K562 (cell line): ENCODE measurements around the gene TCF7. TPM values are rescaled to one million over a fixed set of nuclear protein-coding genes. Genes with fewer than 3 reads are reported as not detected.

Experiments
- ATAC-seq: fragments of 200-7000 bp; cut with Tn5 transposase; 3 replicates; pipeline ENCODE4 v1.9.1; 2020; ENCODE audit warnings: moderate library complexity
- BruUV-seq: library from RNA; stranded (reverse); fragments of 400-500 nt; replicated peaks from 2 replicates; lab custom pipeline; 2021; lab: Mats Ljungman, UMichigan
- CTCF ChIA-PET: fragments of 300-600 bp; formaldehyde crosslinking; extraction: SDS; loops from one replicate; lab custom pipeline; 2021; ENCODE audit warnings: low intra/inter-chr PET ratio; lab: Yijun Ruan, JAX
- POLR2A ChIA-PET: fragments of 300-600, 350-650 bp; sonication (Branson Sonifier 250); formaldehyde crosslinking; extraction: SDS; loops from one replicate; lab custom pipeline; 2021; ENCODE audit warnings: antibody characterized with exemption, inconsistent platforms; lab: Yijun Ruan, JAX
- DNase-seq, 4 experiments: peaks; one replicate each; pipeline versions ENCODE4 v3.0.0 to v3.0.0-alpha.2; 2011 to 2018; ENCODE audit warnings: low spot score in 3 of 4, mixed read lengths in 3 of 4; ENCODE audit errors: extremely low read depth in 1 of 4
- FAIRE-seq: peaks from 2 replicates; lab custom pipeline; 2011; peaks lifted over from hg19 to GRCh38; lab: Jason Lieb, UNC
- H2AFZ ChIP-seq: 2 replicates; pipeline ENCODE4 v1.6.0; 2011; ENCODE audit warnings: low read depth, low read length, control low read depth, inconsistent platforms
- H3K27ac ChIP-seq: fragments of 200-600 bp; 3 replicates; pipeline ENCODE4 v1.8.0; 2011; ENCODE audit warnings: low read depth, mild to moderate bottlenecking, control low read depth, inconsistent platforms, low read length, moderate library complexity, mixed read lengths; ENCODE audit errors: extremely low read depth
- H3K27me3 ChIP-seq, 2 experiments: fragments of 300-600 bp in 1 of 2; 2 replicates in 1 of 2; 3 replicates in 1 of 2; pipeline versions ENCODE4 v1.6.0 to v1.8.0; 2011; ENCODE audit warnings: inconsistent platforms in 2 of 2, low read length in 2 of 2, mild to moderate bottlenecking in 1 of 2, mixed read lengths in 1 of 2, moderate library complexity in 1 of 2; ENCODE audit not compliant: control insufficient read depth in 2 of 2, insufficient read depth in 2 of 2
- H3K36me3 ChIP-seq: fragments of 300-600 bp; 3 replicates; pipeline ENCODE4 v1.8.0; 2011; ENCODE audit warnings: mild to moderate bottlenecking, low read length, inconsistent platforms; ENCODE audit not compliant: control insufficient read depth, insufficient read depth
- H3K4me1 ChIP-seq, 2 experiments: fragments of 200-600 bp in 1 of 2; replicated peaks in 1 of 2; 2 replicates in 1 of 2; 3 replicates in 1 of 2; pipeline versions ENCODE4 v1.5.1 to v1.8.0; 2011; ENCODE audit warnings: inconsistent platforms in 2 of 2, low read length in 2 of 2, mild to moderate bottlenecking in 1 of 2, mixed read lengths in 1 of 2, moderate library complexity in 1 of 2; ENCODE audit not compliant: control insufficient read depth in 2 of 2, insufficient read depth in 2 of 2
- H3K4me2 ChIP-seq: 2 replicates; pipeline ENCODE4 v1.6.1; 2011; ENCODE audit warnings: low read length, control low read depth, inconsistent platforms, mixed read lengths; ENCODE audit not compliant: insufficient read depth
- H3K4me3 ChIP-seq: fragments of 200-600 bp; sonication (generic), shearing (Covaris generic); 2 replicates; pipeline ENCODE4 v1.5.1; 2016; ENCODE audit warnings: control low read depth, inconsistent platforms
- H3K79me2 ChIP-seq: fragments of 200-600 bp; 3 replicates; pipeline ENCODE4 v1.8.0; 2011; ENCODE audit warnings: low read length, inconsistent platforms; ENCODE audit not compliant: control insufficient read depth, insufficient read depth
- H3K9ac ChIP-seq, 2 experiments: 2 replicates each; pipeline versions ENCODE4 v1.6.0 to v1.6.1; 2011; ENCODE audit warnings: low read depth in 2 of 2, low read length in 2 of 2, control low read depth in 1 of 2, inconsistent platforms in 1 of 2, mild to moderate bottlenecking in 1 of 2, mixed read lengths in 1 of 2; ENCODE audit not compliant: insufficient read depth in 1 of 2
- H3K9me1 ChIP-seq: one replicate; pipeline ENCODE4 v1.6.0; 2011; ENCODE audit warnings: inconsistent platforms, mild to moderate bottlenecking, low read length, moderate library complexity; ENCODE audit not compliant: control insufficient read depth, insufficient read depth
- H3K9me3 ChIP-seq: replicated peaks from 2 replicates; pipeline ENCODE4 v1.5.1; 2011; ENCODE audit warnings: low read depth, low read length, inconsistent platforms; ENCODE audit not compliant: control insufficient read depth, insufficient read depth
- H4K20me1 ChIP-seq: replicated peaks from 2 replicates; pipeline ENCODE4 v1.6.1; 2011; ENCODE audit warnings: low read length, inconsistent platforms, mixed read lengths; ENCODE audit not compliant: control insufficient read depth, insufficient read depth
- CHCHD3 ChIP-seq: fragments of 250-450 bp; sonication (Bioruptor Pico); IDR thresholded peaks from 2 replicates; pipeline ENCODE4 v2.1.2; 2022; ENCODE audit warnings: mild to moderate bottlenecking
- CHD2 ChIP-seq: IDR thresholded peaks from 2 replicates; pipeline ENCODE4 v1.6.1; 2011; ENCODE audit warnings: low read depth, low read length
- DMBX1 ChIP-seq: fragments of 250-450 bp; sonication (Bioruptor Pico); IDR thresholded peaks from 2 replicates; pipeline ENCODE4 v1.8.0; 2022; ENCODE audit warnings: inconsistent platforms, mild to moderate bottlenecking, moderate library complexity, borderline replicate concordance
- GMEB1 ChIP-seq: fragments of 250-450 bp; sonication (Bioruptor Pico); IDR thresholded peaks from 2 replicates; pipeline ENCODE4 v1.4.0; 2020; ENCODE audit warnings: mild to moderate bottlenecking
- MCM5 ChIP-seq: fragments of 450-650 bp; IDR thresholded peaks from 2 replicates; pipeline ENCODE4 v1.6.1; 2016; ENCODE audit warnings: low read depth
- NFRKB ChIP-seq: fragments of 450-650 bp; IDR thresholded peaks from 2 replicates; pipeline ENCODE4 v1.6.1; 2016; ENCODE audit warnings: low read depth
- POLR2G ChIP-seq: fragments of 200-400 bp; formaldehyde crosslinking; IDR thresholded peaks from 2 replicates; pipeline ENCODE4 v1.6.1; 2017; ENCODE audit warnings: low read depth, mild to moderate bottlenecking, antibody characterized with exemption, low read length, moderate library complexity
- SAFB2 ChIP-seq: fragments of 200-400 bp; formaldehyde crosslinking; IDR thresholded peaks from 2 replicates; pipeline ENCODE4 v1.6.1; 2018; ENCODE audit warnings: borderline replicate concordance, low read length, low read depth, moderate library complexity; ENCODE audit not compliant: severe bottlenecking
- SAP30 ChIP-seq: fragments of 200-600 bp; sonication (generic); IDR thresholded peaks from 2 replicates; pipeline ENCODE4 v1.6.1; 2012; ENCODE audit warnings: borderline replicate concordance, low read depth, mild to moderate bottlenecking, moderate library complexity, low read length, control low read depth, inconsistent platforms; ENCODE audit not compliant: insufficient read depth, poor library complexity, severe bottlenecking
- SLC30A9 ChIP-seq: fragments of 250-450 bp; sonication (Bioruptor Pico); IDR thresholded peaks from 2 replicates; pipeline ENCODE4 v1.8.0; 2022; ENCODE audit warnings: mild to moderate bottlenecking, moderate library complexity
- ZNF354B ChIP-seq: fragments of 250-450 bp; sonication (Bioruptor Pico); IDR thresholded peaks from 2 replicates; pipeline ENCODE4 v1.4.0; 2020
- ZNF830 ChIP-seq: fragments of 250-450 bp; sonication (Bioruptor Pico); IDR thresholded peaks from 2 replicates; pipeline ENCODE4 v1.5.0; 2021; ENCODE audit warnings: mild to moderate bottlenecking
- WGBS: fragments of 100-300 bp; shearing (Covaris generic); methylation state at CpG from one replicate; pipeline ENCODE4 v1.1.6; 2016; ENCODE audit warnings: low coverage, mixed read lengths; ENCODE audit not compliant: insufficient coverage; ENCODE audit errors: missing lambda C conversion rate; 5-methylcytosine and 5-hydroxymethylcytosine counted together
- in situ Hi-C: fragments of 300-500 bp; cut with MboI; formaldehyde crosslinking; loops from 4 replicates; pipeline ENCODE4 v1.15.0; 2018; ENCODE audit warnings: inconsistent platforms, mixed read lengths
- intact Hi-C: fragments of 100-400 bp; cut with micrococcal nuclease; formaldehyde crosslinking; loops from 2 replicates; pipeline ENCODE4 v1.14.2; 2022
- polyA plus RNA-seq, 8 experiments: library from polyadenylated mRNA; depleted of rRNA in 4 of 8; stranded (reverse) in 5 of 8; unstranded in 3 of 8; fragments of >200 nt; fragmentation: Nextera tagmentation in 2 of 8; fragmentation: Illumina TruSeq in 1 of 8; extraction: Ambion mirVana in 2 of 8; extraction: Trizol in 1 of 8; gene quantifications; 2 replicates each; pipeline versions ENCODE4 v1.2.1 to v1.2.3, GENCODE V29; 2011 to 2014; ENCODE audit warnings: inconsistent platforms in 1 of 8, missing spikeins in 1 of 8
- total RNA-seq, 7 experiments: library from RNA; depleted of rRNA in 6 of 7; stranded (reverse); fragments of >200 nt in 6 of 7; fragmentation: Illumina TruSeq in 2 of 7; extraction: Trizol in 2 of 7; gene quantifications; 2 replicates each; pipeline versions ENCODE4 v1.2.1 to v1.2.3, GENCODE V29; 2011 to 2021; ENCODE audit warnings: low replicate concordance in 1 of 7
- TF ChIP-seq, protein P1 (sequence below): fragments of 450-650 bp; formaldehyde crosslinking; IDR thresholded peaks from 2 replicates; pipeline ENCODE4 v1.4.0; 2022; ENCODE audit warnings: mild to moderate bottlenecking, moderate library complexity

The TCF7 gene
- total and polyA plus RNA-seq, 9 of the 15 experiments (the other 6 are each of a cell fraction or from before 2014, with no cell fraction given) = 1.6 to 14.9 (median 4.2) TPM

GRCh38 chr5:134123360-134123759 is 8.9 kb downstream of the TCF7 start:
- CTCF ChIA-PET = no interaction called here
- WGBS = 81% methylated on average over 6 of the region's 6 CpGs
- no TSS peak for BruUV-seq
- Histone ChIP-seq H4K20me1 (peaks cover 20% of the 10 kb centered on the region), H3K79me2 (no peaks in the 10 kb centered on the region), H3K27ac (no peak overlapping the region), H3K4me3 (no peak overlapping the region), H3K36me3 (no peaks in the 10 kb centered on the region; the same call in 2 of the 3 replicates), H3K27me3 (no peaks in the 10 kb centered on the region), H3K9ac (peak overlapping the region in 1 of 2 experiments; percentile 39; a peak in 1 of 4 replicates), H3K4me1 (peaks cover 0 to 12% of the 10 kb centered on the region in 2 experiments; a peak in 2 of 5 replicates), H2AFZ (no peak overlapping the region), H3K4me2 (no peak overlapping the region), H3K9me3 (no peaks in the 10 kb centered on the region), H3K9me1 (peaks cover 7% of the 10 kb centered on the region)
- POLR2A ChIA-PET = interaction anchor here (0.7 to 1.0 kb wide), 2 partner anchors 11 to 14 kb away, joined by 3 to 4 read pairs; no protein-coding TSS in a partner anchor
- in situ Hi-C loops = no loop called here
- DNase-seq = no peak
- intact Hi-C loops = no loop called here
- no peak for FAIRE-seq
- TF ChIP-seq SAFB2 (no peak), POLR2G (peak; percentile 37; the same call in 1 of the 2 replicates)
- no peak for ATAC-seq

DNA sequence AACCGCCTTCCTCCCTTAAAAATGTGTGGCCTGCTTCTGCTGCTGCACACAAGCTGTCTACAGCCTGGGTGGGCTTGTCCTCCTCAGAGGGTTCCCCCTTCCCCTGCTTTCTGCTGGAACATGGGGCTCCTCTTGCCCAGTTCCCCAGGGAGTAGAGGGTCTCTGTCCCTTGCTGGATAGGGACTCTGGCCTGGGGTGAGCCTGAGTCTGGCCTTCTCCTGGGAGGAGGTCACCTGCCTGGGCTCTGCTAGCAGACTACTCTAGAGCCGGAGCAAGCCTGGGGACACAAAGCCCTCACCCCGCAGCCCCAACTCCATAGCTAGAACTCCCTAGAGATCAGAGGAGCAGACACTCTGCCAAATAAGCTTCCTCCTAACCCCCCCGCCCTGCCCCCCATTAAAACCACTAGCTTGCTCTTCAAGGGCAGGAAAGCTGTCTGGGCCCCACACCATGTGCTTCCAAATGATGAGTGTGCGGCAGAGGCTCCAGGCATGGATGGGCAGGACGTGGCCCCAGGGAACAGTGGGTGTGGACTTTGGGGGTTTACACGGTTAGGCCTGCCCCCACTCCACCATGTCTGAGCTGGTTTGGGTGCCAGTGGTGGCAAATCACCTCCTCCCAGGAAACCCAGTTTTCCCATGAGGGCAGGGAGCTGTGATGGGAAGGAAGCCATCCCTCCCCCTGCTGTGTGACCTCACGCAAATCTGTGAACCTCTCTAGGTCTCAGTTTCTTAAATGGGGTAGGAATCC is 10.0 kb downstream of the TCF7 start:
- H3K9me3 ChIP-seq = no peaks in the 10 kb centered on the region
- no peak overlapping the region for H3K4me3 ChIP-seq
- peaks cover 4% of the 10 kb centered on the region; the same call in 1 of the 3 replicates for H3K36me3 ChIP-seq
- no peak overlapping the region for H3K27ac ChIP-seq
- in situ Hi-C loops = no loop called here
- POLR2A ChIA-PET = interaction anchor here (0.6 to 1.8 kb wide), 6 partner anchors 8 to 629 kb away, joined by 3 to 5 read pairs (median 3); no protein-coding TSS in a partner anchor
- no peaks in the 10 kb centered on the region for H3K27me3 ChIP-seq
- BruUV-seq = no TSS peak
- 71% methylated on average over 7 of the region's 8 CpGs for WGBS
- no peaks in the 10 kb centered on the region for H3K79me2 ChIP-seq
- H4K20me1 ChIP-seq = peaks cover 20% of the 10 kb centered on the region
- DNase-seq (no peak), ATAC-seq (no peak; the same call in 2 of the 3 replicates), FAIRE-seq (no peak)
- CTCF ChIA-PET = no interaction called here
- H3K4me1 ChIP-seq = peaks cover 0 to 13% of the 10 kb centered on the region in 2 experiments; a peak in 2 of 5 replicates
- H3K9ac ChIP-seq = no peak overlapping the region; a peak in 1 of 4 replicates
- H2AFZ ChIP-seq = no peak overlapping the region
- peaks cover 6% of the 10 kb centered on the region for H3K9me1 ChIP-seq
- intact Hi-C loops = no loop called here
- no peak overlapping the region for H3K4me2 ChIP-seq
- TF ChIP-seq, protein P1, sequence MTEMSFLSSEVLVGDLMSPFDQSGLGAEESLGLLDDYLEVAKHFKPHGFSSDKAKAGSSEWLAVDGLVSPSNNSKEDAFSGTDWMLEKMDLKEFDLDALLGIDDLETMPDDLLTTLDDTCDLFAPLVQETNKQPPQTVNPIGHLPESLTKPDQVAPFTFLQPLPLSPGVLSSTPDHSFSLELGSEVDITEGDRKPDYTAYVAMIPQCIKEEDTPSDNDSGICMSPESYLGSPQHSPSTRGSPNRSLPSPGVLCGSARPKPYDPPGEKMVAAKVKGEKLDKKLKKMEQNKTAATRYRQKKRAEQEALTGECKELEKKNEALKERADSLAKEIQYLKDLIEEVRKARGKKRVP (CRISPR knock-in tag) = no peak
- TF ChIP-seq MCM5 (no peak), SLC30A9 (CRISPR knock-in tag) (no peak), GMEB1 (no peak), NFRKB (no peak), DMBX1 (no peak), SAP30 (no peak), ZNF354B (CRISPR knock-in tag) (no peak), CHD2 (no peak), CHCHD3 (no peak), ZNF830 (CRISPR knock-in tag) (no peak)
